Naive thymus-derived CD4-positive, alpha-beta T cell (primary cell): ENCODE results near the gene CNTNAP1. TPM values are rescaled to one million over a fixed set of nuclear protein-coding genes. Genes with fewer than 3 reads are reported as not detected.

Source experiments
- ATAC-seq: fragments of 150-1000 bp; cut with Tn5 transposase; 2 replicates; pipeline ENCODE4 v1.10.0; 2021; ENCODE audit warnings: mild to moderate bottlenecking, moderate library complexity
- CTCF ChIA-PET: fragments of 350-600 bp; sonication (Branson Sonifier 250); formaldehyde crosslinking; loops from one replicate; lab custom pipeline; 2021; ENCODE audit warnings: antibody characterized with exemption; lab: Charles Lee
- POLR2A ChIA-PET: fragments of 350-600 bp; sonication (Branson Sonifier 250); formaldehyde crosslinking; loops from one replicate; lab custom pipeline; 2021; ENCODE audit warnings: antibody characterized with exemption, inconsistent platforms; lab: Charles Lee
- DNase-seq, 9 donors: peaks; one replicate each; pipeline versions ENCODE4 v3.0.0 to v3.0.0-alpha.2; 2020 to 2022; ENCODE audit warnings: mixed read lengths in 1 of 9
- H3K27ac ChIP-seq: one replicate; pipeline ENCODE4 v1.7.0; 2013; ENCODE audit warnings: mild to moderate bottlenecking, low read depth, low read length, moderate library complexity
- H3K27me3 ChIP-seq, 2 donors: one replicate each; pipeline ENCODE4 v1.7.0; 2013; ENCODE audit warnings: low read length in 2 of 2, mild to moderate bottlenecking in 2 of 2, moderate library complexity in 2 of 2; ENCODE audit not compliant: control insufficient read depth in 2 of 2, insufficient read depth in 2 of 2
- H3K36me3 ChIP-seq, 3 experiments: 1 replicate in 2 of 3; 2 replicates in 1 of 3; pipeline ENCODE4 v1.7.0; 2013; ENCODE audit warnings: low read length in 3 of 3, mild to moderate bottlenecking in 3 of 3, moderate library complexity in 1 of 3; ENCODE audit not compliant: insufficient read depth in 3 of 3, control insufficient read depth in 2 of 3
- H3K4me1 ChIP-seq, 2 donors: one replicate each; pipeline ENCODE4 v1.7.0; 2013; ENCODE audit warnings: low read length in 2 of 2, mild to moderate bottlenecking in 2 of 2, moderate library complexity in 1 of 2; ENCODE audit not compliant: control insufficient read depth in 2 of 2, insufficient read depth in 2 of 2
- H3K4me3 ChIP-seq: 2 replicates; pipeline ENCODE4 v1.7.0; 2013; ENCODE audit warnings: mild to moderate bottlenecking, low read length
- H3K9me3 ChIP-seq, 3 experiments: 1 replicate in 2 of 3; 2 replicates in 1 of 3; pipeline ENCODE4 v1.7.0; 2013; ENCODE audit warnings: low read length in 3 of 3; ENCODE audit not compliant: control insufficient read depth in 2 of 3
- H3K27ac Mint-ChIP-seq, 9 donors: one replicate each; pipeline ENCODE4 v1.8.0; 2020 to 2022; ENCODE audit warnings: mixed read lengths in 9 of 9, mild to moderate bottlenecking in 8 of 9, moderate library complexity in 5 of 9, inconsistent platforms in 2 of 9
- H3K27me3 Mint-ChIP-seq, 5 donors: one replicate each; pipeline ENCODE4 v1.8.0; 2021 to 2022; ENCODE audit warnings: mixed read lengths in 5 of 5, mild to moderate bottlenecking in 1 of 5
- H3K36me3 Mint-ChIP-seq, 5 donors: one replicate each; pipeline ENCODE4 v1.8.0; 2020 to 2022; ENCODE audit warnings: mixed read lengths in 5 of 5, mild to moderate bottlenecking in 3 of 5, inconsistent platforms in 1 of 5
- H3K4me1 Mint-ChIP-seq, 7 donors: one replicate each; pipeline ENCODE4 v1.8.0; 2020 to 2022; ENCODE audit warnings: mixed read lengths in 7 of 7, mild to moderate bottlenecking in 3 of 7, inconsistent platforms in 1 of 7
- H3K4me3 Mint-ChIP-seq, 10 donors: one replicate each; pipeline ENCODE4 v1.8.0; 2020 to 2022; ENCODE audit warnings: mild to moderate bottlenecking in 10 of 10, mixed read lengths in 10 of 10, moderate library complexity in 6 of 10, inconsistent platforms in 2 of 10
- H3K9me3 Mint-ChIP-seq, 11 donors: one replicate each; pipeline ENCODE4 v1.8.0; 2020 to 2022; ENCODE audit warnings: mixed read lengths in 11 of 11, mild to moderate bottlenecking in 4 of 11, inconsistent platforms in 1 of 11, moderate library complexity in 1 of 11
- intact Hi-C, 2 donors: fragments of 100-400 bp; cut with micrococcal nuclease; formaldehyde crosslinking; loops; one replicate each; pipeline ENCODE4 v1.15.1; 2023
- polyA plus RNA-seq, 2 donors: library from polyadenylated mRNA; unstranded; fragments of 300-500 nt; fragmentation: Illumina TruSeq; gene quantifications; one replicate each; pipeline ENCODE4 v1.2.3, GENCODE V29; 2021
- total RNA-seq, 6 experiments: library from RNA in 5 of 6; stranded (reverse) in 5 of 6; gene quantifications; 1 replicate in 5 of 6; 2 replicates in 1 of 6; pipeline ENCODE4 v1.2.3 and lab custom pipeline; 2021 to 2026

The CNTNAP1 gene
- total and polyA plus RNA-seq, 7 experiments from 2014 or later: 0.04 to 2.4 (median 1.0) TPM

- no peak for DNase-seq
- intact Hi-C loops: no loop called here
- Histone ChIP-seq H3K27me3 (no peaks in the 10 kb centered on the region), H3K9me3 (no peaks in the 10 kb centered on the region), H3K27ac (no peak overlapping the region), H3K36me3 (peaks cover 15 to 92% (median 50%) of the 10 kb centered on the region in 3 experiments), H3K4me3 (no peak overlapping the region), H3K4me1 (peaks cover 25 to 27% of the 10 kb centered on the region in 2 donors)
- H3K36me3 Mint-ChIP-seq: peaks cover 26 to 75% (median 57%) of the 10 kb centered on the region in 5 donors
- no peak overlapping the region for H3K4me3 Mint-ChIP-seq
- no peak overlapping the region for H3K27ac Mint-ChIP-seq
- ChIA-PET POLR2A (interaction anchor here (1.1 kb wide), 1 partner anchor 100 kb away, joined by 3 read pairs; the partner anchor contains the start of gene RETREG3), CTCF (no interaction called here)
- H3K27me3 Mint-ChIP-seq: no peaks in the 10 kb centered on the region
- no peaks in the 10 kb centered on the region for H3K9me3 Mint-ChIP-seq
- peaks cover 4 to 33% (median 25%) of the 10 kb centered on the region in 7 donors for H3K4me1 Mint-ChIP-seq
- ATAC-seq: no peak
Measured at GRCh38 chr17:42708588-42708987, 26.3 kb downstream of the CNTNAP1 start.

- H3K27me3 ChIP-seq: no peaks in the 10 kb centered on the region
- peaks cover 29 to 73% (median 55%) of the 10 kb centered on the region in 5 donors for H3K36me3 Mint-ChIP-seq
- H3K9me3 Mint-ChIP-seq: no peaks in the 10 kb centered on the region
- no peak overlapping the region for H3K4me3 ChIP-seq
- peaks cover 4 to 30% (median 25%) of the 10 kb centered on the region in 7 donors for H3K4me1 Mint-ChIP-seq
- H3K27ac ChIP-seq: no peak overlapping the region
- no peaks in the 10 kb centered on the region for H3K9me3 ChIP-seq
- ChIA-PET CTCF (no interaction called here), POLR2A (interaction anchor here (1.1 kb wide), 1 partner anchor 63 kb away, joined by 3 read pairs; no protein-coding TSS in a partner anchor)
- no peak for ATAC-seq
- H3K4me1 ChIP-seq: peaks cover 25 to 27% of the 10 kb centered on the region in 2 donors
- H3K27me3 Mint-ChIP-seq: no peaks in the 10 kb centered on the region
- DNase-seq: no peak
- intact Hi-C loops: no loop called here
- peak overlapping the region in 1 of 9 donors; percentile 21 for H3K27ac Mint-ChIP-seq
- no peak overlapping the region for H3K4me3 Mint-ChIP-seq
- H3K36me3 ChIP-seq: peaks cover 20 to 91% (median 47%) of the 10 kb centered on the region in 3 experiments
Measured at GRCh38 chr17:42709561-42709960, 27.2 kb downstream of the CNTNAP1 start.

- ATAC-seq: peak; percentile 87
Measured at GRCh38 chr17:42720996-42721583, 38.8 kb downstream of the CNTNAP1 start.

DNA sequence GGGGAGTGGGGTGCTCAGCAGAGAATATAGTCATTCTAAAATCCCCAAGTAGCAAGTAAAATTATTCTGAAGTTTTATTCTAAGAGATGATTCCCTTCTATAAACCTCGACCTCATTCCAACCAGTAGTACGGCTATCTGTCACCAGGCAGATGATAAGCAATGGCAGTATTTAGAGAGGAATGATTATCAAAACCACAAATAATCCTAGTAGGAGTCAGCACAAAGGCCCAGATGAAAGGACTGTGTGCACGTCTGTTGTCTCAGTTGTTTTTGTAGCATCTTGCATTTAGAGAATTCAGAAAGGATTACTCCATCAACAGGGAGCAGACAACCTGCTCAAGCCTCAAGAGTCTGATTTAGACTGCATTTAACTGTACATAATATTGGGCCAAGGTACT lies 41.3 kb downstream of the CNTNAP1 start:
- ATAC-seq: no peak
- H3K36me3 Mint-ChIP-seq: peaks cover 10 to 45% (median 26%) of the 10 kb centered on the region in 5 donors
- H3K4me1 Mint-ChIP-seq: peaks cover 0 to 5% (median 4%) of the 10 kb centered on the region in 7 donors
- DNase-seq: no peak
- POLR2A ChIA-PET: interaction anchor here (1.0 kb wide), 1 partner anchor 248 kb away, joined by 3 read pairs; no protein-coding TSS in a partner anchor
- intact Hi-C loops: loop anchor here in 1 of 2 donors (10.0 kb wide), 1 partner anchor 101 kb away; the partner anchor contains the start of gene BECN1
- Histone ChIP-seq H3K4me3 (no peak overlapping the region), H3K27me3 (no peaks in the 10 kb centered on the region), H3K27ac (no peak overlapping the region), H3K9me3 (no peaks in the 10 kb centered on the region), H3K36me3 (peaks cover 21 to 61% (median 24%) of the 10 kb centered on the region in 3 experiments), H3K4me1 (no peaks in the 10 kb centered on the region)
- no peak overlapping the region for H3K27ac Mint-ChIP-seq
- no peaks in the 10 kb centered on the region for H3K27me3 Mint-ChIP-seq
- H3K9me3 Mint-ChIP-seq: no peaks in the 10 kb centered on the region
- CTCF ChIA-PET: interaction anchor here (1.8 kb wide), 1 partner anchor 40 kb away, joined by 7 read pairs; no protein-coding TSS in a partner anchor
- H3K4me3 Mint-ChIP-seq: no peak overlapping the region

More at GRCh38 chr17:42720996-42721583, 38.8 kb downstream of the CNTNAP1 start:
- H3K36me3 ChIP-seq: peaks cover 34 to 74% (median 36%) of the 10 kb centered on the region in 3 experiments
- Mint-ChIP-seq H3K27me3 (no peaks in the 10 kb centered on the region), H3K36me3 (peaks cover 22 to 62% (median 38%) of the 10 kb centered on the region in 5 donors), H3K27ac (no peak overlapping the region), H3K9me3 (no peaks in the 10 kb centered on the region), H3K4me1 (peaks cover 0 to 5% (median 4%) of the 10 kb centered on the region in 7 donors), H3K4me3 (no peak overlapping the region)
- DNase-seq: peak in 7 of 9 donors; percentile 43 to 74 (median 62)
- H3K9me3 ChIP-seq: no peaks in the 10 kb centered on the region
- CTCF ChIA-PET: interaction anchor here (0.6 to 1.1 kb wide), 2 partner anchors 37 to 42 kb away, joined by 3 to 8 read pairs; no protein-coding TSS in a partner anchor
- intact Hi-C loops: loop anchor here (1.0 to 10.0 kb wide), 7 partner anchors 24 to 277 kb away; partner anchors contain the start of genes BECN1 (in 2 of the 2), EZH1 (in 1 of the 2), PTGES3L (in 1 of the 2) and RPL27 (in 1 of the 2)
- H3K4me1 ChIP-seq: no peaks in the 10 kb centered on the region
- H3K27ac ChIP-seq: no peak overlapping the region
- no peak overlapping the region for H3K4me3 ChIP-seq
- POLR2A ChIA-PET: no interaction called here
- no peaks in the 10 kb centered on the region for H3K27me3 ChIP-seq

- POLR2A ChIA-PET: no interaction called here
- Histone ChIP-seq H3K4me1 (no peaks in the 10 kb centered on the region), H3K9me3 (no peaks in the 10 kb centered on the region), H3K36me3 (peaks cover 13 to 56% (median 16%) of the 10 kb centered on the region in 3 experiments), H3K4me3 (no peak overlapping the region), H3K27ac (no peak overlapping the region), H3K27me3 (no peaks in the 10 kb centered on the region)
- ATAC-seq: no peak
- Mint-ChIP-seq H3K4me1 (peaks cover 0 to 5% (median 4%) of the 10 kb centered on the region in 7 donors), H3K9me3 (no peaks in the 10 kb centered on the region), H3K36me3 (peaks cover 7 to 34% (median 24%) of the 10 kb centered on the region in 5 donors), H3K27me3 (no peaks in the 10 kb centered on the region), H3K4me3 (no peak overlapping the region), H3K27ac (no peak overlapping the region)
- intact Hi-C loops: loop anchor here in 1 of 2 donors (10.0 kb wide), 1 partner anchor 100 kb away; the partner anchor contains the start of gene BECN1
- no peak for DNase-seq
- CTCF ChIA-PET: interaction anchor here (0.9 kb wide), 1 partner anchor 12 kb away, joined by 3 read pairs; no protein-coding TSS in a partner anchor
Measured at GRCh38 chr17:42725143-42725542, 42.8 kb downstream of the CNTNAP1 start.

- no peak overlapping the region for H3K27ac Mint-ChIP-seq
- peaks cover 0 to 9% (median 0%) of the 10 kb centered on the region in 3 experiments for H3K36me3 ChIP-seq
- peaks cover 0 to 6% (median 0%) of the 10 kb centered on the region in 5 donors for H3K27me3 Mint-ChIP-seq
- no peaks in the 10 kb centered on the region for H3K27me3 ChIP-seq
- DNase-seq (no peak), ATAC-seq (no peak)
- no peaks in the 10 kb centered on the region for H3K36me3 Mint-ChIP-seq
- no peak overlapping the region for H3K4me3 ChIP-seq
- H3K9me3 Mint-ChIP-seq: no peaks in the 10 kb centered on the region
- H3K9me3 ChIP-seq: no peaks in the 10 kb centered on the region
- peaks cover 12 to 16% of the 10 kb centered on the region in 2 donors for H3K4me1 ChIP-seq
- H3K4me3 Mint-ChIP-seq: no peak overlapping the region
- CTCF ChIA-PET: interaction anchor here (0.6 kb wide), 1 partner anchor 29 kb away, joined by 3 read pairs; no protein-coding TSS in a partner anchor
- H3K27ac ChIP-seq: no peak overlapping the region
- POLR2A ChIA-PET: no interaction called here
- intact Hi-C loops: no loop called here
- H3K4me1 Mint-ChIP-seq: peaks cover 16 to 38% (median 27%) of the 10 kb centered on the region in 7 donors
Measured at GRCh38 chr17:42740699-42741098, 58.4 kb downstream of the CNTNAP1 start.
